Activated CD8-positive, alpha-beta T cell treated with anti-CD3 and anti-CD28 coated beads for 36 hours (primary cell): ENCODE results near the gene SPDYE4. TPM values are rescaled to one million over a fixed set of nuclear protein-coding genes. Genes with fewer than 3 reads are reported as not detected.

Experiments
- ATAC-seq: fragments of 200-7000 bp; cut with Tn5 transposase; one replicate; pipeline ENCODE4 v1.10.0; 2021; ENCODE audit warnings: mild to moderate bottlenecking, moderate library complexity
- CTCF ChIA-PET: fragments of 350-600 bp; sonication (Branson Sonifier 250); formaldehyde crosslinking; loops from one replicate; lab custom pipeline; 2021; ENCODE audit warnings: antibody characterized with exemption; lab: Charles Lee
- POLR2A ChIA-PET: fragments of 350-600 bp; sonication (Branson Sonifier 250); formaldehyde crosslinking; loops from one replicate; lab custom pipeline; 2021; ENCODE audit warnings: antibody characterized with exemption; lab: Charles Lee
- DNase-seq: peaks from one replicate; pipeline ENCODE4 v3.0.0-alpha.2; 2020
- H3K27ac Mint-ChIP-seq: one replicate; pipeline ENCODE4 v1.8.0; 2021; ENCODE audit warnings: mild to moderate bottlenecking, mixed read lengths
- H3K27me3 Mint-ChIP-seq: one replicate; pipeline ENCODE4 v1.8.0; 2021; ENCODE audit warnings: mixed read lengths
- H3K36me3 Mint-ChIP-seq: one replicate; pipeline ENCODE4 v1.8.0; 2021; ENCODE audit warnings: low read depth, mixed read lengths
- H3K4me1 Mint-ChIP-seq: one replicate; pipeline ENCODE4 v1.8.0; 2021; ENCODE audit warnings: low read depth, mixed read lengths
- H3K4me3 Mint-ChIP-seq: one replicate; pipeline ENCODE4 v1.8.0; 2021; ENCODE audit warnings: mild to moderate bottlenecking, moderate library complexity, mixed read lengths
- H3K9me3 Mint-ChIP-seq: one replicate; pipeline ENCODE4 v1.8.0; 2021; ENCODE audit warnings: mixed read lengths
- intact Hi-C: fragments of 100-400 bp; cut with micrococcal nuclease; formaldehyde crosslinking; loops from one replicate; pipeline ENCODE4 v1.10.0; 2022
- total RNA-seq, 2 experiments: library from RNA; stranded (reverse); gene quantifications; one replicate each; pipeline ENCODE4 v1.2.3, GENCODE V29; 2021
- TF ChIP-seq, protein P1 (sequence below): fragments of 200-600 bp; IDR thresholded peaks from one replicate; pipeline ENCODE4 v1.8.0; 2022; ENCODE audit warnings: antibody characterized with exemption, mild to moderate bottlenecking

SPDYE4 gene
- total RNA-seq, 2 experiments from 2014 or later, result not detected

DNA sequence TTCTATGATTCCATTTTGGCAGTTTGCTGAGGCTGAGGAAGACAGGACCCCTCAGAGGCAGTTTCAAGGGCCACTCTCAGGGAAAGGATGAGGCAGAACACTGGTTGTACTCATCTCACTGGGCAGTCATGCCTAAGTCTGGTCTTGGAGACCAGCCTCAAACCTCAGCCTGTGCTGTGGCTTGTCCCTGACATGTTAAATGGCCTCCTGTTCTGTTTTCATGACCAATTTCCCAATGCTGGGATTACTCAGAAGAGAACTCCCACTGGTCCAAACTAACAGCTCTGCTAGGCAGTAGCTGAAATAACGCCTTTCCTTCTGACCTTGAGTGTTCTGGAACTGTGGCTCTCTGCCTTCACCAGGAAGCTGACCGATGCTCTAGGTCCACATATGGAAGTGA lies 8.4 kb upstream of the SPDYE4 start:
- peaks cover 2% of the 10 kb centered on the region for H3K27me3 Mint-ChIP-seq
- no peak for DNase-seq
- no peaks in the 10 kb centered on the region for H3K4me1 Mint-ChIP-seq
- ChIA-PET CTCF (interaction anchor here (1.2 kb wide), 1 partner anchor 19 kb away, joined by 4 read pairs; no protein-coding TSS in a partner anchor), POLR2A (no interaction called here)
- H3K36me3 Mint-ChIP-seq, result no peaks in the 10 kb centered on the region
- no peak overlapping the region for H3K27ac Mint-ChIP-seq
- TF ChIP-seq, protein P1, sequence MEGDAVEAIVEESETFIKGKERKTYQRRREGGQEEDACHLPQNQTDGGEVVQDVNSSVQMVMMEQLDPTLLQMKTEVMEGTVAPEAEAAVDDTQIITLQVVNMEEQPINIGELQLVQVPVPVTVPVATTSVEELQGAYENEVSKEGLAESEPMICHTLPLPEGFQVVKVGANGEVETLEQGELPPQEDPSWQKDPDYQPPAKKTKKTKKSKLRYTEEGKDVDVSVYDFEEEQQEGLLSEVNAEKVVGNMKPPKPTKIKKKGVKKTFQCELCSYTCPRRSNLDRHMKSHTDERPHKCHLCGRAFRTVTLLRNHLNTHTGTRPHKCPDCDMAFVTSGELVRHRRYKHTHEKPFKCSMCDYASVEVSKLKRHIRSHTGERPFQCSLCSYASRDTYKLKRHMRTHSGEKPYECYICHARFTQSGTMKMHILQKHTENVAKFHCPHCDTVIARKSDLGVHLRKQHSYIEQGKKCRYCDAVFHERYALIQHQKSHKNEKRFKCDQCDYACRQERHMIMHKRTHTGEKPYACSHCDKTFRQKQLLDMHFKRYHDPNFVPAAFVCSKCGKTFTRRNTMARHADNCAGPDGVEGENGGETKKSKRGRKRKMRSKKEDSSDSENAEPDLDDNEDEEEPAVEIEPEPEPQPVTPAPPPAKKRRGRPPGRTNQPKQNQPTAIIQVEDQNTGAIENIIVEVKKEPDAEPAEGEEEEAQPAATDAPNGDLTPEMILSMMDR, result no peak
- no peaks in the 10 kb centered on the region for H3K9me3 Mint-ChIP-seq
- ATAC-seq, result no peak
- intact Hi-C loops, result no loop called here
- no peak overlapping the region for H3K4me3 Mint-ChIP-seq

DNA sequence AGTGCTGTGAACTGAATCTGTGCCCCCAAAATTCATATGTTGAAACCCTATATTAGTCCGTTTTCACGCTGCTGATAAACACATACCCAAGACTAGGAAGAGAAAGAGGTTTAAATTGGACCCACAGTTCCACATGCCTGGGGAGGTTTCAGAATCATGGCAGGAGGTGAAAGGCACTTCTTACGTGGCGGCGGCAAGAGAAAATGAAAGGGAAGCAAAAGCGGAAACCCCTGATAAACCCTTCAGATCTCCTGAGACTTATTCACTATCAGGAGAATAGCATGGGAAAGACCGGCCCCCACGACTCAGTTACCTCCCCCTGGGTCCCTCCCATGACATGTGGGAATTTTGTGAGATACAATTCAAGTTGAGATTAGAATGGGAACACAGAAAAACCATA lies 3.7 kb upstream of the SPDYE4 start:
- Mint-ChIP-seq H3K4me3 (no peak overlapping the region), H3K36me3 (no peaks in the 10 kb centered on the region), H3K27me3 (no peaks in the 10 kb centered on the region), H3K4me1 (no peaks in the 10 kb centered on the region), H3K27ac (no peak overlapping the region), H3K9me3 (no peaks in the 10 kb centered on the region)
- ATAC-seq (no peak), DNase-seq (no peak)
- ChIA-PET CTCF (interaction anchor here (0.7 to 2.4 kb wide), 2 partner anchors 23 to 351 kb away, joined by 3 to 11 read pairs; no protein-coding TSS in a partner anchor), POLR2A (no interaction called here)
- TF ChIP-seq, protein P1, result no peak
- intact Hi-C loops, result no loop called here

DNA sequence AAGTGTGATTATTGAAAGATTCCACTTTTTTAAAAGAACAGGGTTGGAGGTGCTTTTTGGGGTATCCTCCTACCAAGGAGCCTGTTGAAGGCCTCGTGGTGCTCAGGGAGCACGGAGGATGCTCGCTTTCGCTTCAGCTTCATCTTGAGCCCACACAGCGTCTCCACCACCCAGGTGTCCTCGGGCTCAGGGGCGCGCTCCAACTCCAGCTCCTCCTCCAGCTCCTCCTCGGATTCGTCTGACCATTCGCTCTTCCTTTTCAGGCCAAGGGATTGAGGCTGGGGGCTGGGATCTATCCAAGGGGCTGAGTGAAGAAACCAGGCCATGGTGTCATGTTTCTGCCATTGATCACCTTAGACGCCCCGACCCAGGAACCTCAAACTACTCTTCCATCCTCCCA lies 1.2 kb downstream of the SPDYE4 start:
- DNase-seq, result no peak
- no peak overlapping the region for H3K4me3 Mint-ChIP-seq
- no peak overlapping the region for H3K27ac Mint-ChIP-seq
- H3K27me3 Mint-ChIP-seq, result peaks cover 3% of the 10 kb centered on the region
- ATAC-seq, result no peak
- intact Hi-C loops, result no loop called here
- POLR2A ChIA-PET, result interaction anchor here (1.0 kb wide), 1 partner anchor 11 kb away, joined by 4 read pairs; no protein-coding TSS in a partner anchor
- no peaks in the 10 kb centered on the region for H3K9me3 Mint-ChIP-seq
- CTCF ChIA-PET, result interaction anchor here (1.7 to 2.3 kb wide), 4 partner anchors 11 to 347 kb away, joined by 4 to 9 read pairs (median 8); no protein-coding TSS in a partner anchor
- no peaks in the 10 kb centered on the region for H3K4me1 Mint-ChIP-seq
- TF ChIP-seq, protein P1, result no peak
- no peaks in the 10 kb centered on the region for H3K36me3 Mint-ChIP-seq

DNA sequence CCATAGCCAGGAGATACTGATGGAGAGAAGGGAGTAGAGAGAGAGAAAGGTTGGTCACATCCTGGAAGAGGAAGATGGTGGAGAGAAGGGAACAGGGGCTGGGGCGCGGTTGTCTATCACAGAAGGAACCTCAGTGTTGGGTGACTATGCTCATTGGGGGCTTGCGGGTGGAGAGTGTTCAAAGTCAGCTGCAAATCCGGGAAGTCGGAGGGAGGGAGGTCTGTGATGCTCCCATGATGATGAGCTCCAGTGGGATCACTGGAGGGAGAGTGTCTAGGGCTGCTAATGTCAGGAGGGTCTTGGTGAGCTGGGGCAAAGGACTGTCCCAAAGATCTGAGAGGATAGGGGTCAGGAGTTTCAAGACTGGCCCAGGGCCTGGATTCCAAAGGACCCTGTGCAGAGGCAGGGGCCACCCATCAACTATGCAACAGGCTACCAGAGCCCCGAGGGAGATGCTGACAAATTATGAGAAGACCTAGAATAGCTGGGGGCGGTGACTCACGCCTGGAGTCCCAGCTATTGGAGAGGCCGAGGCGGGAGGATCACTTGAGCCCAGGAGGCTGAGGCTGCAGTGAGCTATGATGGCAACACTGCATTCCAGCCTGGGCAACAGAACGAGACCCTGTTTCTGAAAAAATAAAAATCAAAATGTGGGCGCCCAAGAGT lies 2.6 kb downstream of the SPDYE4 start:
- ATAC-seq (no peak), DNase-seq (no peak)
- POLR2A ChIA-PET, result interaction anchor here (0.6 kb wide), 1 partner anchor 81 kb away, joined by 3 read pairs; no protein-coding TSS in a partner anchor
- H3K36me3 Mint-ChIP-seq, result no peaks in the 10 kb centered on the region
- intact Hi-C loops, result no loop called here
- H3K9me3 Mint-ChIP-seq, result no peaks in the 10 kb centered on the region
- CTCF ChIA-PET, result interaction anchor here (1.4 to 2.3 kb wide), 5 partner anchors 9 to 346 kb away, joined by 3 to 9 read pairs (median 8); no protein-coding TSS in a partner anchor
- H3K27me3 Mint-ChIP-seq, result peaks cover 3% of the 10 kb centered on the region
- H3K4me3 Mint-ChIP-seq, result no peak overlapping the region
- H3K27ac Mint-ChIP-seq, result no peak overlapping the region
- TF ChIP-seq, protein P1, result no peak
- H3K4me1 Mint-ChIP-seq, result no peaks in the 10 kb centered on the region

DNA sequence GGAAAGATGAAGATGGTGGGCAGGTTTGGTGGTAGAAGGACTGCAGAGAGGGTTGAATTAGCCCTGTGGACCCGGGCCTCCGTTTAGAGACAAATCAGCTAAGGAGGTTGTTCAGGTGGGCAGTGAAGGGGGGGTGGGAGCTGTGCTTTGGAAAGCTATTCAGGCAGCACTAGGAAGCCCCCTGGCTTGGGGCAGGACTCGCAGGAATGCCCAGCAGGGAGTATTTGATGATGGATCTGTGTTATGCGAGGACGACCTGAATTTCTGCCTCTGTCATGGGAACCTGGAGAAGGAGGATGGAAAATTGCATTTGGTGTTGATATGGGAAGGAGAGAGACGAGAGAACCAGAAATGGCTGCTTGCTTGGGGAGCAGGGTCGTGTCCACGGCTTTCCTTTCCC lies 3.5 kb downstream of the SPDYE4 start:
- intact Hi-C loops, result no loop called here
- ChIA-PET CTCF (interaction anchor here (1.5 to 2.6 kb wide), 2 partner anchors 31 to 139 kb away, joined by 5 to 6 read pairs; no protein-coding TSS in a partner anchor), POLR2A (no interaction called here)
- H3K9me3 Mint-ChIP-seq, result no peaks in the 10 kb centered on the region
- ATAC-seq (no peak), DNase-seq (no peak)
- H3K4me3 Mint-ChIP-seq, result no peak overlapping the region
- no peaks in the 10 kb centered on the region for H3K36me3 Mint-ChIP-seq
- TF ChIP-seq, protein P1, result no peak
- H3K4me1 Mint-ChIP-seq, result no peaks in the 10 kb centered on the region
- H3K27me3 Mint-ChIP-seq, result peaks cover 3% of the 10 kb centered on the region
- H3K27ac Mint-ChIP-seq, result no peak overlapping the region
